CD8-positive, alpha-beta memory T cell (primary cell): ENCODE measurements around the gene KCNA5. TPM values are rescaled to one million over a fixed set of nuclear protein-coding genes. Genes with fewer than 3 reads are reported as not detected.
A peak's percentile ranks its signal among the peaks of the same experiment; 100 is the strongest.

ENCODE experiments used
- CTCF ChIA-PET: fragments of 350-600 bp; sonication (Branson Sonifier 250); formaldehyde crosslinking; loops from one replicate; lab custom pipeline; 2021; ENCODE audit warnings: antibody characterized with exemption; lab: Charles Lee
- POLR2A ChIA-PET: fragments of 350-600 bp; sonication (Branson Sonifier 250); formaldehyde crosslinking; loops from one replicate; lab custom pipeline; 2021; ENCODE audit warnings: antibody characterized with exemption; lab: Charles Lee
- DNase-seq, 5 donors: peaks; one replicate each; pipeline versions ENCODE4 v3.0.0 to v3.0.0-alpha.2; 2020 to 2022; ENCODE audit warnings: mixed read lengths in 1 of 5
- H3K27ac ChIP-seq: one replicate; pipeline ENCODE4 v1.7.0; 2013; ENCODE audit warnings: low read depth, mild to moderate bottlenecking, low read length, moderate library complexity
- H3K27me3 ChIP-seq: 2 replicates; pipeline ENCODE4 v1.7.0; 2013; ENCODE audit warnings: low read length, mild to moderate bottlenecking; ENCODE audit not compliant: insufficient read depth, poor library complexity, severe bottlenecking
- H3K36me3 ChIP-seq: 2 replicates; pipeline ENCODE4 v1.7.0; 2013; ENCODE audit warnings: mild to moderate bottlenecking, low read length, moderate library complexity; ENCODE audit not compliant: insufficient read depth
- H3K4me1 ChIP-seq: 2 replicates; pipeline ENCODE4 v1.7.0; 2013; ENCODE audit warnings: mild to moderate bottlenecking, low read length, moderate library complexity; ENCODE audit not compliant: insufficient read depth
- H3K4me3 ChIP-seq: 2 replicates; pipeline ENCODE4 v1.7.0; 2013; ENCODE audit warnings: mild to moderate bottlenecking, low read length
- H3K9me3 ChIP-seq: 2 replicates; pipeline ENCODE4 v1.7.0; 2013; ENCODE audit warnings: mild to moderate bottlenecking, low read length
- H3K27ac Mint-ChIP-seq, 8 donors: one replicate each; pipeline ENCODE4 v1.8.0; 2020 to 2021; ENCODE audit warnings: mixed read lengths in 8 of 8, mild to moderate bottlenecking in 6 of 8, inconsistent platforms in 3 of 8, moderate library complexity in 3 of 8
- H3K27me3 Mint-ChIP-seq, 2 donors: one replicate each; pipeline ENCODE4 v1.8.0; 2020 to 2021; ENCODE audit warnings: mixed read lengths in 2 of 2, mild to moderate bottlenecking in 1 of 2, moderate library complexity in 1 of 2
- H3K36me3 Mint-ChIP-seq, 3 donors: one replicate each; pipeline ENCODE4 v1.8.0; 2020 to 2021; ENCODE audit warnings: mixed read lengths in 3 of 3, inconsistent platforms in 1 of 3, mild to moderate bottlenecking in 1 of 3
- H3K4me1 Mint-ChIP-seq, 3 donors: one replicate each; pipeline ENCODE4 v1.8.0; 2020 to 2021; ENCODE audit warnings: mixed read lengths in 3 of 3, inconsistent platforms in 1 of 3, mild to moderate bottlenecking in 1 of 3
- H3K4me3 Mint-ChIP-seq, 7 donors: one replicate each; pipeline ENCODE4 v1.8.0; 2020 to 2021; ENCODE audit warnings: mixed read lengths in 7 of 7, mild to moderate bottlenecking in 6 of 7, moderate library complexity in 4 of 7, inconsistent platforms in 2 of 7
- H3K9me3 Mint-ChIP-seq, 5 donors: one replicate each; pipeline ENCODE4 v1.8.0; 2020 to 2022; ENCODE audit warnings: mixed read lengths in 5 of 5, mild to moderate bottlenecking in 3 of 5, moderate library complexity in 2 of 5, inconsistent platforms in 1 of 5
- polyA plus RNA-seq: library from polyadenylated mRNA; unstranded; fragments of 300-500 nt; fragmentation: Illumina TruSeq; gene quantifications from one replicate; pipeline ENCODE4 v1.2.3, GENCODE V29; 2021
- total RNA-seq, 2 experiments: library from RNA; stranded (reverse); gene quantifications; one replicate each; pipeline ENCODE4 v1.2.3, GENCODE V29; 2021

The KCNA5 gene
- total and polyA plus RNA-seq, 3 experiments from 2014 or later: not detected

DNA sequence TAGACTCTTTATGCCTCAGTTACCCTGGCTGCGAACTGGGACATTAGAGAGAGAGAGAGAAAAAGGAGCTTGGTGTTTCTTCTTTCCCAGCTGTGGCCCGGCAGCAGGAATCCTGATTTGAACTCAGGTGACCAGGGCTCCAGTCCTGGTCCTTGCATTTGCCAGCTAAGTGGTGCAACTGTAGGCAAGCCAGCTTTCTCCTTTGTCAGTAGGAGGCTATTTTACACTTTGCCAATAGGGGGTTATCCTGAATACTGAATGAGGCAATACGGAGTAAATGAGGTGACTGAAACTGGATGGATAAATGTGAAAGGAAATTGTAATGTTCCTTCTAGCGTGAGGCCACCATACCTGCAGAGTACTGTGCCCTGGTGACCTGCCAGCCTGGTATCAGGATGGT is 27.8 kb downstream of the KCNA5 start:
- H3K36me3 Mint-ChIP-seq: no peaks in the 10 kb centered on the region
- peaks cover 13 to 14% of the 10 kb centered on the region in 2 donors for H3K27me3 Mint-ChIP-seq
- no peaks in the 10 kb centered on the region for H3K36me3 ChIP-seq
- H3K4me3 ChIP-seq: no peak overlapping the region
- CTCF ChIA-PET: no interaction called here
- H3K27ac Mint-ChIP-seq: no peak overlapping the region
- H3K27me3 ChIP-seq: no peaks in the 10 kb centered on the region
- no peak overlapping the region for H3K4me3 Mint-ChIP-seq
- POLR2A ChIA-PET: no interaction called here
- H3K27ac ChIP-seq: no peak overlapping the region
- peaks cover 0 to 4% (median 0%) of the 10 kb centered on the region in 5 donors for H3K9me3 Mint-ChIP-seq
- no peaks in the 10 kb centered on the region for H3K9me3 ChIP-seq
- no peaks in the 10 kb centered on the region for H3K4me1 ChIP-seq
- DNase-seq: no peak
- H3K4me1 Mint-ChIP-seq: no peaks in the 10 kb centered on the region

DNA sequence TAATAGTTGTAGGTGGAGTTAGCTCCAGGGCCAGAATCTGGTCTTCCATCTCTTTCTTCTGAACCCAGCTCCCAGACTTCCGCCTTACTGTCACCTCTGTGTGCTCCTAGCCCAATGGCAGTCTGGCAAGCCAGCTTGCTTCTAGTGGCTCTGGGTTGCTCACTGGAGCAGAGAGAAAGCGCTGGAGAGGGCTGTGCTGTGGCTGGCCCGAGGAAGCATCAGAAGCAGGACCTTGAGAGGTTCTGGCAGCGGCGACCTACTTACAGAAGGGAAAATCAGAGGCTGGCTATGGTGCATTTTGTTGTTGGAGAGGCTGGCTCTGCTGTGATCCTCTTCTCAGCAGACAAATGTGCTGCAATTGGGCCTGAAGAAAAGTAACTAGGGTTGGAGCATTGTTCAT is 28.6 kb downstream of the KCNA5 start:
- H3K4me1 ChIP-seq: no peaks in the 10 kb centered on the region
- CTCF ChIA-PET: no interaction called here
- H3K27me3 Mint-ChIP-seq: peaks cover 13 to 17% of the 10 kb centered on the region in 2 donors
- H3K4me3 Mint-ChIP-seq: no peak overlapping the region
- peaks cover 0 to 4% (median 0%) of the 10 kb centered on the region in 5 donors for H3K9me3 Mint-ChIP-seq
- DNase-seq: no peak
- no peaks in the 10 kb centered on the region for H3K4me1 Mint-ChIP-seq
- no peak overlapping the region for H3K27ac ChIP-seq
- no peaks in the 10 kb centered on the region for H3K9me3 ChIP-seq
- no peaks in the 10 kb centered on the region for H3K36me3 ChIP-seq
- no peaks in the 10 kb centered on the region for H3K27me3 ChIP-seq
- no peak overlapping the region for H3K27ac Mint-ChIP-seq
- H3K36me3 Mint-ChIP-seq: no peaks in the 10 kb centered on the region
- no peak overlapping the region for H3K4me3 ChIP-seq
- POLR2A ChIA-PET: no interaction called here

DNA sequence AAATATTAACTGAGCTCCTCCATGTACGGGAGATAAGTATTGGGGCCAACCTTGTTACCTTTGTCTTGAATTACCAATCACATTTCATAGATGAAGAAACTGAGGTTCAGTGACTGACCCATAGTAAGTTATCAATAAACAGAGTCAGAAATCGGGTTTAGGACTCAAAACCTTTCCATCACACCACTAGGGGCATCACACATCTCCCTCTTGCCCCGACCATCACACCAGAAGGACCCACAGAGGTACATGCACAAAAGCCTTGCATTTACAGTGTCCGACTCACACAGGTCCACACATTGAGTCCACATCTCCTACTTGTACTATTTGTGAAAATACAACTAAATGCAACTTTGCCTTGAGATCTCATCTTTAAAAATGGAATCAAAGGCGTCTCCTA is 29.4 kb downstream of the KCNA5 start:
- H3K27ac Mint-ChIP-seq: no peak overlapping the region
- no peaks in the 10 kb centered on the region for H3K4me1 Mint-ChIP-seq
- Histone ChIP-seq H3K27me3 (no peaks in the 10 kb centered on the region), H3K9me3 (no peaks in the 10 kb centered on the region), H3K4me3 (no peak overlapping the region), H3K27ac (no peak overlapping the region), H3K36me3 (no peaks in the 10 kb centered on the region), H3K4me1 (no peaks in the 10 kb centered on the region)
- ChIA-PET CTCF (no interaction called here), POLR2A (no interaction called here)
- no peaks in the 10 kb centered on the region for H3K36me3 Mint-ChIP-seq
- peaks cover 0 to 4% (median 0%) of the 10 kb centered on the region in 5 donors for H3K9me3 Mint-ChIP-seq
- H3K4me3 Mint-ChIP-seq: no peak overlapping the region
- H3K27me3 Mint-ChIP-seq: peaks cover 14 to 19% of the 10 kb centered on the region in 2 donors
- no peak for DNase-seq

DNA sequence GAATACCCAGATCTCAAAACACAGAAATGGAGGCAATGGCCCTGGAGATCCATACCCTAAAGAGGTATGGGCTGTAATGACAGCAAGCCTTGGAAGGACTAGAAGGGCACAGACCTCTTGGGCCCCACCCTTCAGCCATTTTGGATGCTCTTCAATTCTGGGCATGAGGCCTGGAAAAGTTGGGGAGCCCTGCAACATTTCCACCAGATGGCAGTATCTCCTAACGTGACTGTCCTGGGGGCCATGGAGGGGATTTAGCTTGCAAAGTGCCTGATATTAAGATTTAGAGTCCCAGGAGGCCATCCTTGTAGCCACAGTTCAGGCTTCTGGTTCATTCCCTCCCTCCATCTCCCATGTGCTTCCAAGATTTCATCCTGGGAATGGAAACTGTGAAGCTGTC is 30.2 kb downstream of the KCNA5 start:
- Mint-ChIP-seq H3K27me3 (peaks cover 15 to 23% of the 10 kb centered on the region in 2 donors), H3K36me3 (no peaks in the 10 kb centered on the region), H3K9me3 (peaks cover 0 to 4% (median 0%) of the 10 kb centered on the region in 5 donors), H3K27ac (no peak overlapping the region), H3K4me3 (no peak overlapping the region), H3K4me1 (no peaks in the 10 kb centered on the region)
- Histone ChIP-seq H3K27ac (no peak overlapping the region), H3K36me3 (no peaks in the 10 kb centered on the region), H3K4me3 (no peak overlapping the region), H3K9me3 (no peaks in the 10 kb centered on the region), H3K4me1 (no peaks in the 10 kb centered on the region), H3K27me3 (no peaks in the 10 kb centered on the region)
- POLR2A ChIA-PET: no interaction called here
- no peak for DNase-seq
- CTCF ChIA-PET: no interaction called here

DNA sequence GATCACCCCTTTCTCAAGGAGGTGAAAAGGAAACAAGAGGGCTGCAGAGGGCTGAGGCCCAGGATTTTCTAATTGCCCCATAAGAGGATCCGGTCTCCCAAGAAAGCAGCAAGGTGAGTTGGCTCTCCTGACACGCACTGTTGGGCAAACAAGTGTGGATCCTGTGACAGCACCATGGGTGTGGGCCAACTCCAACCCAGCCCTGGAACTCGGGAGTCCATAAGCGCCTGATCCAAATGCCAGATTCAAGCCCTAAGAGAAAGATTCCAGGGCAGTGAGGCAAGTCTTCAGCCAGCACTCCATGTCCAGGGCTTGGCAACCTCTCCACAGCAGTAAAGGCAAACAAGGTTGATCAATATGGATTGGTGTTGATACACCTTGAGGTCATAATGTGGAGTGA is 33.1 kb downstream of the KCNA5 start:
- no peaks in the 10 kb centered on the region for H3K4me1 ChIP-seq
- H3K36me3 ChIP-seq: no peaks in the 10 kb centered on the region
- H3K4me3 Mint-ChIP-seq: no peak overlapping the region
- H3K9me3 ChIP-seq: no peaks in the 10 kb centered on the region
- DNase-seq: no peak
- no peaks in the 10 kb centered on the region for H3K4me1 Mint-ChIP-seq
- no peak overlapping the region for H3K4me3 ChIP-seq
- CTCF ChIA-PET: no interaction called here
- peak overlapping the region in 1 of 8 donors; percentile 74 for H3K27ac Mint-ChIP-seq
- no peak overlapping the region for H3K27ac ChIP-seq
- peaks cover 6 to 22% of the 10 kb centered on the region in 2 donors for H3K27me3 Mint-ChIP-seq
- H3K27me3 ChIP-seq: no peaks in the 10 kb centered on the region
- H3K36me3 Mint-ChIP-seq: no peaks in the 10 kb centered on the region
- H3K9me3 Mint-ChIP-seq: peaks cover 0 to 4% (median 0%) of the 10 kb centered on the region in 5 donors
- POLR2A ChIA-PET: no interaction called here

DNA sequence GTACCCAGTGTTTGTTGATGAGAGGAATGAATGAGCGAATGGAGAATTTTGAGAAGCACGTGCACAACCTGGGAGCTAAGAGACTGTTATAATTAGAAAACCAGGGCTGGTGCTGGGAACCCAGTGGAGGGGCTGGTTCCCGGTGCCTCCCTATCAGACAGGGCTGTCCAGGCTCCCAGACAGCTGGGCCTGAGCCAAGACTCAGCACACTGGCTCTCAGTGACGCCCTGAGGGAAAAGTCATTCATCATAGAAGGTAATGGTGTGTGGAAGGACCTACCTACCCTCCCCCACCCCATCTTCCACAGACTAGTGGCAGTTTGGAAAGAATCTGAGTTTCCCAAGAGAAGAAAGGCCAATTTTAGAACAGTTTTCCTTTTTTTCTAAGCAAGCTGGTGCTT is 34.7 kb downstream of the KCNA5 start:
- CTCF ChIA-PET: no interaction called here

DNA sequence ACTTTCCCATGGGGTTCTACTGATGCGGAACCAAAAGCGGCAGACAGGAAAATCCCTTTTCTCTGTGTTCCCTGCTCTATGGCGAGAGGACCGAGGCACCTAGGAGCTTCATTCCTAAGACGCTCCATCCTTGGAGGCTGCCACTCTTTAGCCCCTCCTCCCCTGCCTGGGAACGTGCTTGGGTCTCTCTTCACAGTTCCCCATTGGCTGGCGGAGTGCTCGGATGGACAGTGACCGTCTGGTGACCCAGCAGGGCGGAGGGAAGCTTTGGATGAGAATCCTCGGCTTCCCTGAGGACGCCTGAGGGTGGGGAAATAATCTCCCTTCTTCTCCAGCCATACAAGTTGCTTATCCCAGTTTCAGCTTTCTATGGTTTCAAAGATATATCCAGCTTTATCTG is 37.3 kb downstream of the KCNA5 start:
- no peaks in the 10 kb centered on the region for H3K4me1 Mint-ChIP-seq
- POLR2A ChIA-PET: no interaction called here
- peaks cover 2 to 16% of the 10 kb centered on the region in 2 donors for H3K27me3 Mint-ChIP-seq
- H3K36me3 ChIP-seq: no peaks in the 10 kb centered on the region
- H3K27ac Mint-ChIP-seq: no peak overlapping the region
- no peak for DNase-seq
- H3K27ac ChIP-seq: no peak overlapping the region
- no peaks in the 10 kb centered on the region for H3K9me3 Mint-ChIP-seq
- no peaks in the 10 kb centered on the region for H3K36me3 Mint-ChIP-seq
- no peak overlapping the region for H3K4me3 ChIP-seq
- no peaks in the 10 kb centered on the region for H3K27me3 ChIP-seq
- CTCF ChIA-PET: no interaction called here
- H3K4me1 ChIP-seq: no peaks in the 10 kb centered on the region
- no peaks in the 10 kb centered on the region for H3K9me3 ChIP-seq
- no peak overlapping the region for H3K4me3 Mint-ChIP-seq

More for the DNA sequence above, 34.7 kb downstream of the KCNA5 start:
- H3K4me3 ChIP-seq: no peak overlapping the region
- H3K4me1 Mint-ChIP-seq: no peaks in the 10 kb centered on the region
- no peaks in the 10 kb centered on the region for H3K9me3 ChIP-seq
- H3K27me3 Mint-ChIP-seq: peaks cover 2 to 17% of the 10 kb centered on the region in 2 donors
- H3K36me3 Mint-ChIP-seq: no peaks in the 10 kb centered on the region
- H3K27ac ChIP-seq: no peak overlapping the region
- POLR2A ChIA-PET: no interaction called here
- H3K4me3 Mint-ChIP-seq: no peak overlapping the region
- H3K27ac Mint-ChIP-seq: peak overlapping the region in 1 of 8 donors; percentile 34
- no peaks in the 10 kb centered on the region for H3K36me3 ChIP-seq
- H3K27me3 ChIP-seq: no peaks in the 10 kb centered on the region
- no peaks in the 10 kb centered on the region for H3K4me1 ChIP-seq
- no peaks in the 10 kb centered on the region for H3K9me3 Mint-ChIP-seq
- no peak for DNase-seq

DNA sequence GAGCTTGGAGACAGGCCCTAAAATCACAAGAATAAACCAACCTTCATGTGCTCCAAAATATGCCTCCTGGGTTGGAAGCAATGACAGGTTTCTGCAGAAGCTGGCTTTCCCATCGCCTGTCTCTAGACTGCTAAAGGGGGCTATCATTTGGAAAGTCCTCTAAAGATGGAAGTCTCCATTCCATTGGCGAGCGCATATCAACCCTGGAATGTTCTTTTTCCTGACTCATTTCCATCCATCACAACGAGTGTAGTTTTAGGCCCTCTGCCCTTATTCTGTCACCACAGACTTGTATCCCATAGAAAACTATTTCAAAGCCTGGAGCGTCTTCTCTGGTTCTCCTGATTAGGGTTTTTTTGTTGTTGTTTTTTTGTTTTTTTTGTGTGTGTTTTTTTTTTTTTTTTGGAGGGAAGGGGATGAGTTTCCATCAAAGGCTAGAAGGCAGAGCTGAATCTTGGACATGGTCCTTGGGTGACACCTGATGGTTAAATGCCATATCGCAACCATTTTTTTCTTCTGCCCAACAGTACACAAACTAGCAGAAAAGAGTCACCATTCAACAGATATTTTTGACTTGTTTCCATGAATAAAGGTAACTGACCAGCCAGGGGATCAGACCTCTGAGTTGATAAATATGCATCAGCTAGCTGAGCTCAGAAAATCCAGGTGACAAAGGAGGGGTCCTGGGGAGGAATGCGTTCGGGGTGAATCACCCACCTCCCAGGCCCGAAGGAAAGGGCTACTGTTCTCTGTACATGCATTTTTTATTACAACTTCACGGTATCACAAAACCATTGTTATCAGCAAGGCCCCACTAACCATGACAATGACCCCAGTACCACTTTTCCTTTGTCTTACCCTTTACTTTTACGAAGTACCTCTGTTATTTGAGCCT is 40.5 kb downstream of the KCNA5 start:
- no peaks in the 10 kb centered on the region for H3K36me3 Mint-ChIP-seq
- POLR2A ChIA-PET: no interaction called here
- H3K4me3 Mint-ChIP-seq: no peak overlapping the region

More for the DNA sequence above, 40.5 kb downstream of the KCNA5 start:
- Histone ChIP-seq H3K4me1 (no peaks in the 10 kb centered on the region), H3K4me3 (no peak overlapping the region), H3K36me3 (no peaks in the 10 kb centered on the region), H3K27me3 (no peaks in the 10 kb centered on the region), H3K9me3 (no peaks in the 10 kb centered on the region), H3K27ac (no peak overlapping the region)
- Mint-ChIP-seq H3K27me3 (peaks cover 0 to 3% of the 10 kb centered on the region in 2 donors), H3K9me3 (no peaks in the 10 kb centered on the region), H3K27ac (no peak overlapping the region), H3K4me1 (no peaks in the 10 kb centered on the region)
- CTCF ChIA-PET: interaction anchor here (1.1 kb wide), 1 partner anchor 50 kb away, joined by 3 read pairs; no protein-coding TSS in a partner anchor
- DNase-seq: no peak
